HG03066 (cell line): ENCODE results near the gene CSTF2.

Experiments used
- ATAC-seq: cut with Tn5 transposase; IDR thresholded peaks from one replicate; pipeline ENCODE4 v1.9.1; 2021; ENCODE audit warnings: low read depth; ENCODE audit not compliant: unreplicated experiment

Gene CSTF2

GRCh38 chrX:100868273-100868672 lies 48.1 kb downstream of the CSTF2 start:
- no peak for ATAC-seq

GRCh38 chrX:100870527-100870926 lies 50.3 kb downstream of the CSTF2 start:
- ATAC-seq = no peak

- ATAC-seq = no peak
These were observed 51.7 kb downstream of the CSTF2 start for GRCh38 chrX:100871594-100872560.

- ATAC-seq = no peak
These were observed 54.1 kb downstream of the CSTF2 start, which contains the start of gene NOX1 for GRCh38 chrX:100874325-100874724. NOX1 (minus strand) TSS chrX:100874359; CDS start chrX:100874139, 220 bp downstream.

- ATAC-seq = no peak
These were observed 60.2 kb downstream of the CSTF2 start for GRCh38 chrX:100880368-100880767.

GRCh38 chrX:100883654-100884053 lies 63.5 kb downstream of the CSTF2 start:
- no peak for ATAC-seq
